Activated CD8-positive, alpha-beta memory T cell treated with anti-CD3 and anti-CD28 coated beads, Interleukin-2, amount 50 U/mL, for 24 hours (primary cell): ENCODE data around the gene CCDC174.
"Not testable (repeated sequence)": the region's sequence is repeated elsewhere in the genome, so short reads cannot be mapped to it uniquely, and the experiment has no call there.

Source experiments
- DNase-seq: peaks from one replicate; pipeline ENCODE4 v3.0.0-alpha.2; 2020; ENCODE audit errors: extremely low read depth

The CCDC174 gene

DNA sequence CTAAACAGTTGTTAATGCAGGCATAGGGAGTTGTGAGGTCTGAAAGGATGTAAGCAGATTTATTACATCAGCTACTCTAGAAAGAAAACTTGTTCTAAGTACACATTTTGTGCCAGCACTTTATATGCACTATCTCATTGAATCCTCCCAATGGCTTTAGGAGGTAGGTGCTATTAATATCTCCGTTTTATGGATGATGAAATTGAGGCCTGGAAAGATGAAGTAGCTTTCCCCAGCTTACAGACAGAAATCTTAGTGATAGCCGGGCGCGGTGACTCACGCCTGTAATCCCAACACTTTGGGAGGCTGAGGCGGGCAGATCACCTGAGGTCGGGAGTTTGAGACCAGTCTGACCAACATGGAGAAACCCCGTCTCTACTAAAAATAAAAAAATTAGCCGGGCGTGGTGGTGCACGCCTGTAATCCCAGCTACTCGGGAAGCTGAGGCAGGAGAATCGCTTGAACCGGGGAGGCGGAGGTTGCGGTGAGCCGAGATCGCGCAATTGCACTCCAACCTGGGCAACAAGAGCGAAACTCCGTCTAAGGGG is 872 bp downstream of the CCDC174 start:
- DNase-seq, result not testable (repeated sequence)

DNA sequence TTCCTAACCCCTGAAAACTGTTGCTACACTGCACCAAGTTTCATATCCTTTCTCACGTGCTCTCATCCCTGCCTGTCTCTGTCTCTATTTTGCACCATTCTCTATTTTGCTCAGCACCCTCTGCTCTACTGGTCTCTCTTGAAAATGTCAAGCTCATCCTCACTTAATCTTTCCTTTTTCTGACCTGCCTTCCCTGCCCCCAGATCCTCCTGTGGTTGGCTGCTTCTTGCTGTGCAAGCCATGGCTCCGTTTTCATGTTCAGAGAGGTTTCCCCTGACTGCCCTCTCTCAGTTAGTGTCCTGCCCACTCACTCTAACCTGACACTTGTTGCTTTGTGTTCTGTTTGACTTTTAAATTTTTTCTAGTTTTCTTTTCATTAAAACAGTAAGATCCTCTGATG is 6.0 kb downstream of the CCDC174 start:
- no peak for DNase-seq

DNA sequence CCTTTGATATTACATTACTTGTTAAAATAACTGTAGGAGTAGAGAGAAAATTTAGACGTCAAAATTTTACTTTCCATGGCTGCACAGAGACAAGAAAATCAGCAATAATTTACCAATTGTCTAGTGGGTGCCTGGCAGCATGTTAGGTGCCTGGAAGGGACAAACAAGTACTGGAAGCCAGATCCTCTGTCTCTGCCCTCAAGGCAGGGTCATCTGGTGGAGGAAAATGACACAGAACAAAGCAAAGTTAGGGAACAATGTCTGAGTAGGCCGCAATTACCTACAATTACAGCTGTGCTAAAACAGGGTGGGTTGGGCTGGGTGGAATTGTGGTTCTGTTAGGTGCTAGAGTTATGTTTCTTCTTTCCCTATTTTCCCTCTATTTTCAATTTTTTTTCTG is 7.4 kb downstream of the CCDC174 start:
- no peak for DNase-seq

DNA sequence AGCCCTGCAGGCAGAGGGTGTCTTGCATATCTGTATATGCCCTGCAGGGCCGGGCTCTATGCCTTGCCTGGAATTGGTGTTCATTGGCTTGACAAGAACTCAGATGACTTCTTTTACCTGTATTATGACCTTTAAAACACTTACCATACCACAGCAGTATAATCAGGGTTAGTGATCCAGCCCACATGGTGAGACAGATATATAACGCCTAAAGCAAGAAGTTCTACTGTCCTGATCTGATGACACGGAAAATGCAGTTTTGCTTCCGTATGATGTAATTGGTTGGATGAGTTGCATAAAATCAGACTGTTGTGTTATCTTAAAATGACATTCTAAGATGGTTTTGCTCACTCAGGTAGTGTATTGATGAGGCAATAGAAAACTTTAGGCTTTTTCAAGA is 9.4 kb downstream of the CCDC174 start:
- no peak for DNase-seq

DNA sequence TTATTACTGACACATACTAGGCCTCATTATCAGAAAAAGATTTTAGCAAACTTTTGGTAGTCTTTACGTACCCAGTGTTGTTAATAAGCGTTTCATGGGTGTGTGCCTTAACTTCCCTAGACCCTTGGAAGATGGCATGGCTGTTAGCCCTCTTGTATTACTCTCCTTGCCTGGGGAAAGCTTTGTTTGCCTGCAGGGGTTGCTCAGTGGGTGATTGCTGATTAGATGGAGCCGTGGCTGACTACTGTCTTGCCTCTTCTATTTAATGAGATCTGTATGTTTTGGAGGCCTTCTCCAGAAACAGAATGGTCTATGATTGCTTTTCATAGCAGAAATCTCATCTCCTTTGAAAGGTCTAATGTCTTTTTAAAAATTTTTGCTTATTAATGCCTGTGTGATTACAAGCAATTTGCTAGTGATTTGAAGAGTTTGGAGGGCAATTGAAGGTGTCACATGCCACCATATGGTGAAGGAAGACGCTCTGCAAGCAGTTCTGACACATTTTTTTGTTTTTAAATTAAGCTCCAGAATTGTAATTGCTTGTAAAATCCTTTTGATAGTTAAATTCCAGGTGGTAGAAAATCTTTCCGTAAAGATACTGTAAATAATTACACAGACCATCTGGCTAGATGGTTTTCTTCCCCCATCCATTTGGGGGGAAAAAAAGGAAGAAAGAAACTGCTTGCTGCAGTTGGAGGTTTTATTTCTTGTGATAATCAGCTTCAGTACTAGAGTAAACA is 12.0 kb downstream of the CCDC174 start:
- no peak for DNase-seq

DNA sequence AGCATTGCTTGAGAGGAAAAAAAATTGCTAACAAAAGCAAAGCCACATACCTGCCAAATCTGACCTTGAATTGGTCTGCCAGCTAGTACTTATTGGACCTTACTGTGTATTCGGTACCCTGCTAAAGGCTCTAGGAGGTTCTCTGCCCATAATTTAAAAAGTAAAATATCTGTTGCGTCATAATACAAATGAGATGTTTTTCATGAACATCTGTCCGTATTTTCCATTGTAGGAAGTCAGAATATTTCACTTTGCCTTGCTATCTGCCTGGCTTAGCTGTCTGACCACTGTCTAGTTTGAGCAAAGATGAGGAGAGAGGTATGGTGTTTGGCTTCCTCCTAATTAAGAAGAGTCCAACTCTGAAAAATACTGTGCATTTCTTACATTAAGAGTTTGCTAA is 12.6 kb downstream of the CCDC174 start:
- DNase-seq, result no peak

DNA sequence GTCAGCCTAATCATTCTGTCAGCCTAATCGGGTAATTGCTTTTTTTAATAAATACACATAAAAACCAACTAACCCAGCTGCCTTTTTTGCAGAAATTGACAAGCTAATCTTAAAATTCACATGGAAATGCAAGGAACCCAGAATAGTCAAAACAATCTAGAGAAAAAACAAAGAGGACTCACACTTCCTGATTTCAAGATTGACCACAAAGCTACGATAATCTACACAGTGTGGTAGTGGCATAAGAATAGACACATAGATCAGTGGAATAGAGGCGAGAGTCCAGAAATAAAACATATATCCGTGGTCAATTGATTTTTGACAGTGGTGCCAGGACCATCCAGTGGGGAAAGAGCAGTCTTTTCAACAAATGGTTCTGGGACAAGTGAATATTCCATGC is 21.0 kb downstream of the CCDC174 start:
- no peak for DNase-seq

DNA sequence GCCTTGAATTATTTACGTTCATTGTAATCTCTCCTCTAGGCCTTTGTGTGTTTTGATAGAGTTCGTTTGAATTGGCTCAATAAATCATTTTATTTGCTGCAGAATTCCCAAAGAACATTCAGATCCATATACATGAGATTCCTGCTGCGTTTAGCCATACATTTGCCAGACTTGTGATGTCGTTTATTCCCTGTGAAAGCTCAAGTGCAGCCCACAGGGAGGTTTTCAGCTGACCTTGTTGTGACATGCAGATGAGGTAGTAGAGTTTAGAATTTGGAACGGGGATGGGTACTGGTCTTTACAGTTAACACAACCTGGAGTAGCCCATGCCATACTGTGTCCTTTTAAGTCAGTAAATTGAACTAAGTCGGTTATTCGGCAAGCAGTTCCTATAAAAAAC is 23.3 kb downstream of the CCDC174 start, which contains the start of gene C3orf20:
Gene C3orf20 (plus strand): TSS at position 301 of the 400 bp plus-strand sequence. CDS start 7,573 bp downstream, outside the sequence.
- no peak for DNase-seq

DNA sequence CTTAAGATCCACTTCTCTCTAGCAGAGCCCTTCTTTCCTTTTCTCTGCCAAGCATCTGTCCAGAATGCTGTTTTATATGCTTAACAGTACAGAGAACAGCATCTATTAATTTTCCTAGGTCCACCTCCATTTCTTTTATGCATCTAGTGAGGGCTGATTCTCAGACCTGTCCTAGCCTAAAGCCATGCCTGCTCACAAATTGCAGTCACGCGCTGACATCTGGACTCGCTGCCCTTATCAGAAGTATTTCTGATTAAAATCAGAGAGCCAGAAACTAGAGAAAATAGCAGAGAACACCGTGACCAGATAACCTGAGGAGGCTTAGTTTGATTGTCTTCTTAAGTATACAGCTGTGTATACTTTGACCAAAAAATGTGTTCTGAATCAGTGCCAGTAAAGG is 25.3 kb downstream of the CCDC174 start:
- DNase-seq, result no peak

DNA sequence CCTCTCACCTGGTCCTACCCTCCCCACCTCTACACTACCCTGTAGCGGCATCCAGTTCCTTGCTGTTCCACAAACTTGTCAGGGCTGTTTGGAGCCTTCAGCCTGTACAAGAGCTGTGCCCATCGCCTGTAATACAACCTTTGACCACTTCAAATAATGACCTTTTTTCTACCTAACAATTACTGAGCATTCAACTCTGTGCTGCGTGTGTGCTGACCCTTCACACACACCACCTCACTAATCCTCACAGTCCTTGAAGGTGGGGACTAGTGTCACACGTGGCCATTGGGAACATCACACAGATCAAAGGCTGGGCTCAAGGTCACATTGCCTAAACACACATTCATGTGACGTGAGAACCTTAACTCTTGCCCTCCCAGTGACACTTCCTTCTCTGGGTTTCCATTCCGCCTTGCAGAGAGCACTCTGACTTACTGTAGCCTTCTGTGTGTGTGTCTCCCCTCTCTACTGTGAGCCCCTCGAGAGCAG is 26.5 kb downstream of the CCDC174 start:
- no peak for DNase-seq

DNA sequence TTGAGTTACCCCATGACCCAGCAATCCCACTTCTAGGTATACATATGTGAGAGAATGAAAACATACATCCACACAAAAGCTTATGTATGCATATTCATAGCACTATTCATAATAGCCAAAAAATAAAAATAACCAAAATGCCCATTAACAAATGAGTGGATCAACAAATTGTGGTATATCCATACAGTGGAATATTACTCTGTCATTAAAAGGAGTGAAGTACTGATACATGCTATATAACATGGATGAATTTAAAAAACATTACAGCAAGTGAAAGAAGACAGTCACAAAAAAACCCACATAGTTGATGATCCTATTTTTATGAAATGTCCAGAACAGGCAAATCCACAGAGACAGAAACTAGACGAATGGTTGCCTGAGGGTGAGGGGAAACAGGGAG is 28.6 kb downstream of the CCDC174 start:
- no peak for DNase-seq

DNA sequence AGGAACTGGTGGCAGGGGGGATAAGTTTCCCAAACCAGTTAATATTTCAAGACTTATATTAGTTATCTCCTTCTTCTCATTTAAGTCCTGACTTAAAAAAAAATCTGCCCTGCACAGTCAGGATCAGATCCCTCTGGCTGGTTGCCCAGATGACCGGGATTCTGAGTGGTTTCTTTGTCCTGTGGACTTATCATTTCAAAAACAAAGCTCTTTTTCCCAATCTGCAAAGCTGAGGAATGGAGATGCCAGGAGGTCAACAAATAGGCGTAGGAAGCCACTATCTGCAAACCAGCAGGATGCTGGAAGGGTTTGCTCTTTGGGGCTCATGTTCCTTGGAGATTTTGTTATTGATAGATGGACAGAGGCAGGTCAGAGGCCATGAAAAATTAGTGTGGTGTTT is 29.2 kb downstream of the CCDC174 start:
- DNase-seq, result no peak

DNA sequence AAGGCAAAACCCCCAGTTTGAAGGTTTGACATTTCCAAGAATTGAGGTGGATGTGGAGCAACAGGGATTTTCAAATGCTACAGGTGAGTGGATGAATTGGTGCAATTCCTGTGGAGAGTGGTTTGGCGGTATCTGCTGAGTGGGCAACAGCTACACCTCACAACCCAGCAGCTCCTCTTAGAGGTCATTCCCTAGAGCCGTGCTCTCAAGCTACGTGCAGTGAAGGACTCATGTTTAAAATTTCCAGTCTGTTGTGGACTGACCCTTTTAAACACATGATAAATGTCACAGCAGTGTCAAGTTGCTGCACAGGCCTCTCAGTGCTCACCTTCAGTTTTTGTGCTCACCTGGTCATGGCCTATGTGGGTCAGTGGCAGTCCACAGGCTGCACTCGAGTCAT is 32.9 kb downstream of the CCDC174 start:
- DNase-seq, result no peak

DNA sequence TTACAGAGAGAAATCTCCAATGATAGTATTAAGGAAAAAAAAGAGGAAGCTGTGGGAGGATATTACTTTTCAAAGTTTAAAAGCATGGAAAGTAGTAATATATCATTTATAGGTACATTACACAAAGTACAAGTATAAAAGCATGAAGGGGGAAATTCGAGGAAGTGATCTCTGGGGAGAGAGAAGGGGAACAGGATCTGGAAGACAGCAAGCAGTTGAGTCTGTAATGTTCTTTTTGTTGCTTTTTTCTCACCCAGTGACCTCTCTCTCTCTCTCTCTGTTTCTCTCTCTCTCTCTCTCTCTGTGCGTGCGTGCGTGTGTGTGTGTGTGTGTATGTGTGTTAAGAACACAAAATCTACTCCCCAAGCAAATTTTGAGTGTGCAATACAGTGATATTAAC is 33.6 kb downstream of the CCDC174 start:
- no peak for DNase-seq

DNA sequence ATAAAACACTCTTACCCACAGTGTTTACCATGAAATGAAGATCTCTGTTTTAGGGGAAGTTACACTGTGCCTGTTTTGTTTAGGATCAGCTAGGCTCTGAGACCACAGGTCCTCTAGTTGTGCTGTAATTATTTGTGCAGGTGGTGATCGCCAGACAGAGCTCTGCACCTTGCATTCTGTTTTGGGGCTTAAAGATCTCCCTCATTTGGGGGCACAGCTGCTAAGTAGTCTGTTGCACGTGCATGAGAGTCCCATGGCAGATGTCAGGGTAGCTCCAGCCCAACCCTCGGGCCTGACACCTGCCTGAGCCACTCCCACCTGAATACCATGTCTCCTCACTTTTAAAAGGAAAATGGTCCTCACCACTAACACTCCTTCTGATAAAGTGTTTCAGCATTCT is 35.8 kb downstream of the CCDC174 start:
- DNase-seq, result no peak

DNA sequence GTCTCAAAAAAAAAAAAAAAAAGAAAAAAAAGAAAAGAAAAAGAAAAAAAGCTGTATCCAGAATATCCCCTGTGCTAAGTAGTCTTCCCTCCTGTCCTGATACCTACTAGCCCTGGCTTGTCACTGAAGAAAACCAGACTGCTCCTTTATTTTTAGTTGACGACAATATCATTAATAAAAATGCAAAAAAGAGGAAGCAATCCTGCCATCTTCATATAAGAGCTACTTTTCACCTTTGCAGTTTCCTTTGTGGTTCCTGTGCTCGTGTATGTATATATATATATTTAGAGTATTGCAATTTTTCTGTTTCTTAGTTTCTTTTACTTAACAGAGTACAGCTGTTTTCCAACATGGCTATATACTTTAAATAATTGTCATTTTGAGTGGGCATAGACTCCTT is 37.0 kb downstream of the CCDC174 start:
- no peak for DNase-seq

DNA sequence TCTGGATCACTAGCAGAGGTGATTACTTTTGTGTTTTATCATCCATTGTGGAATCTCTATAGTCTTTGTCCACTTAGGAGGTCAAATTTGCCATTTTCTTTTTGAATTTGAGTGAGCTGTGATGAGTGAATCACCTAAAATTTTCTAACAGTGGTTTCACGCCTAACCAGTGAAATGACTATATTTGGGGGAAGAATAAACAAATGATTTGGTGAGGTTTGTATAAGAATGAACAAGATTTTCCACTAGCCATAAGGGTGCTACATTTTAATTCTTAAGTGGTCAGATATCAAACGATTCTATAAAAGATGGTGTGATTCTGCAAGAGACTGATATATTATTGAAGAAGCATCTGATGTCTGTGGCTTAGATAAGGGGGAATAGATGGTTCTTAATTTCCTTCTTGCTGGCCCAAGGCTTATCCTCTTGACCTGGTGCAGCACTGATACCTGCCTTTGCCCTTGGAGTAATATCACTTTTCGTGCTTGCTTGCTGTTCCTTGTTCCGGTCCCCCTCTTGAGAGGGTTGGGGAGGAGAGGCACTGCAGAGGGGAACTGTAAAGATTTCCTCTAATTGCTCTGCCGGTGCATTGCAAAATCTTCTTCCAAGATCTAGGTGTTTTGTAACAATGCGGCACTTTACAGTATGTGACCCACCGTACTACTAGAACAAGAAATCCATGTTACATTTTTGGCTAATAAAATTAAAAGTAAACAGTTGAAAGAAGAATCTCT is 37.9 kb downstream of the CCDC174 start:
- no peak for DNase-seq

DNA sequence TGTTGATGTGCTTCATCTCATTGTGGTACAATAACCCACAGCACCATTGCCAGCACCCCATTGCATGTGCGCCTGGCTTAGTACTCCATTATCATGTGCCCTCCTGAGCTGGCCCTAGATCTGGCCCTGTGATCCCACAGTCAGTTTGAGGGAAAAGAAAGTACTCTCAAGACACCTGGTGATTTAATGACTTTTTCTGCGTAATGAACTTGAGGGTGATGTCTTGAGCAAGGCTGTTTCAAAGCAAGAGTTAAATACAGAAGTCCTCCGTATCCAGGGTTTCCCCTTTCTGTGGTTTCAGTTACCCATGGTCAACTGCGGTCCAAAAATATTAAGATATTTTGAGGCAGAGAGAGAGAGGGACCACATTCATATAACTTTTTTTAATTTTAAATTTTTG is 39.7 kb downstream of the CCDC174 start:
- DNase-seq, result no peak

DNA sequence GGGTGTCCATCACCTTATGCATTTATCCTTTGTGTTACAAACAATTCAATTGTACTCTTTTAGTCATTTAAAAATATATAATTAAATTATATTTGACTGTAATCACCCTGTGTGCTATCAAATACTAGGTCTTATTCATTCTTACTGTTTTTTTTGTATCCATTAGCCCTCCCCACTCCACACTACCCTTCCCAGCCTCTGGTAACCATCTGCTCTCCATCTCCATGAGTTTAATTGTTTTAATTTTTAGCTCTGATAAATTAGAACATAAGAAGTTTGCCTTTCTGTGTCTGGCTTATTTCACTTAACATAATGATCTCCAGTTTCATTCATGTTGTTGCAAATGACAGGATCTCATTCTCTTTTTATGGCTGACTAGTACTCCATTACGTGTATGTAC is 40.2 kb downstream of the CCDC174 start:
- no peak for DNase-seq

DNA sequence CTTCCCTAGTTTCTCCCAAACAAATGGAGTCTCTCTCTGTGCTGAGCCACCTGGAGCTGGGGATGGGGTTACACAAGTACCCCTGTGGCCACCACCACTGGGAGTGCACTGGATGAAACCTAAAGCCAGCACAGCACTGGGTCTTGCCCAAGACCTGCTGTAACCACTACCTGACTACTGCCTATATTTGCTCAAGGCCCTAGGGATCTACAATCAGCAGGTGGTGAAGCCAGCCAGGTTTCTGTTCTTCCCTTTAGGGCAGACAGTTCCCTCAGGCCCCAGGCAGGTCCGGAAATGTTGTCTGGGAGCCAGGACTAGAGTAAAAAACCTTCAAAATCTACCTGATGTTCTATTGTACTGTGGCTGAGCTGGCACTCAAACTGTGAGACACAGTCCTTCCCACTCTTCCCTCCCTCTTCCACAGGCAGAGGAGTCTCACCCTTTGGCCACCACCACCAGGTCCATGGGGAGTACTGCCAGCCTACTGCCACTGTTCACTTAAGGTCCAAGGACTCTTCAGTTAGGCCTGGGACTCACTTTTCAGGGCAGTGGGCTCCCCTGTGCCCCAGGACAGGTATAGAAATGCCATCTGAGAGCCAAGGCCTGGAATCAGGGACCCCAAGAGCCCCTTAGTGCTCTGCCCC is 47.2 kb downstream of the CCDC174 start:
- DNase-seq, result no peak

DNA sequence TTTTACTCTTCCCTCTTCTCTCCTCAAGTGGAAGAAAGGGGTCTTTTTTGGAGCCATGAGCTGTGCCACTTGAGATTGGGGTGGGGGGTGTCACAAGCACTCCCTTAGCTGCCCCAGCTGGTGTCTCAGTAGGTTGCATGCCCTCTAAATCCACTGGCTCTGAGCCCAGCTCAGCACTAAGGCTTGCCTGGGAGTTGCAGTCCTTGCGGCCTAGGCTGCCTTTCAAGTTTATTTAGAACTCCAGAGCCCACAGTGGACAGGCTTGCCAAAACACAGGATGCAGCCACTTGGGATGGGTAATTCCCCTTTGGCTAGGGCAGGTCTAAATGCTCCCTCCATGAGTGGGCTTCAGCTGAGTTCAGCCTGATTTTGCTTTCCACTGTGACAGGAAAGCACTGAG is 48.1 kb downstream of the CCDC174 start:
- no peak for DNase-seq

DNA sequence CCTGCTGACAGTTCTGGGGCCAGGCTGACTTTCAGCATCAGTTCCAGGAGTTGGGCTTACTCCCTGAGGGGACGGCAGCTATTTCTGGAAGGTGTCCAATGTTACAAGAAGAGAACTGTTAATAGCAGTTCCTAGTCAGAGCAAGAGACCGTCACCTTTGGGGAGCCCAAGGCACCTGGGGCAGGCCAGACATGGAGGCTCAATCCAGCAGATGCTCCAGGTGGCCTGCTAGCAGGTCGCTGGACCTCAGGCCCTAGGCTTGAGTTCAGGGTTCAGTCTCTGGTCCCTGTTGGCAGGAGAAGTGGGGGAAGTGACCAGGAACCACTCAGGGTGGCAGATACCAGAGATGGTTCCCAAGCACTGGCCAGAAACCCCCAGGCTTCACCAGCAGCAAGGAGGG is 49.3 kb downstream of the CCDC174 start:
- no peak for DNase-seq

DNA sequence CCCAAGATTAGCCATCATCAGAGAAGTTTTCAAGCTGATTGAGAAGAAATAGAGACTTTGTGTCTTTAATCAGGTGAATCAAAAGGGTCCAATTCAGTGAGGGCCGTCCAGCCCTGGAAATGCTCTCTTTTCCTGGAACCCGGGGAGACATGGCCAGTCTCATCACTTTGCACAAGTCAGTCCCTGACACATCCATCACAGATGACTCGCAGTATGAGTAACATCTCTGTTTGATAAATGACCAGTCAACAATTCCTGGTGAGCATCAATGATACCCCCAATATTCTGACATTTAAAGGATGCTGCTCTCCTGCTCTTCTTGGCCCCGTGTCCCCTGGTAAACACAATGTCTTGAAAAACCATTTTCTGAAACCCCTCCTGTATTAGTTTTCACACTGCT is 50.1 kb downstream of the CCDC174 start:
- no peak for DNase-seq
